ENCODE measurements around the gene BABAM1.
A peak's percentile ranks its signal among the peaks of the same experiment; 100 is the strongest.

Gene BABAM1

DNA sequence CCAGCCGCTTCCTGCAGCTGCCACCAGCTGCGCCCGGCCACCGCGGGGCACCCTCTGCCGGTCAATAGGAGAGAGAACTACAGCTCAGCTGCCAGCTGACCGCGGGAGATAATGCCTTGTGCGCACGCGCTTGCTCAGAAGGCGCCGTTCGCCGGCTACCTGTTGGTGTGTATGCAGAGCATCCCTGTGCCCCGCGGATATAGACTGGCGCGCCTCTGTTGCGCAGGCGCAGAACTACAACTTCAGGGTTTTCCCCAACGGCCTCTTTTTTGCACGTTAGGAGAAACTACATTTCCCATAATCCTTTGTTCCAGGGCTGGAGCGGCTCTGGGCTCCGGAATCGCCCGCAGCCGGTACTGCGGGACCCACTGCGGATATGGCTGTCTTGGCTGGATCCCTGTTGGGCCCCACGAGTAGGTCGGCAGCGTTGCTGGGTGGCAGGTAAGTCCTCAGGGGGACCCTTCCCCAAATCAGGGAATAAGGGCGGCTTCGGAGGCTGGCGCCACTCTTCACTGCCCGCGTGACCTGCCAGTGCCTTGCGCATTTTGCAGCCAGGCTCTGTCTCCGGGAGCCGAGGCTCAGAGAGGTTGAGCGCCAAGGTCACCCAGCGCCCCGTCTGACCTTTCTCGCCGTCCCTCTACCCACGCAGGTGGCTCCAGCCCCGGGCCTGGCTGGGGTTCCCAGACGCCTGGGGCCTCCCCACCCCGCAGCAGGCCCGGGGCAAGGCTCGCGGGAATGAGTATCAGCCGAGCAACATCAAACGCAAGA, 38.5 kb downstream of the BABAM1 start, which contains the start of gene MRPL34:
TSS of gene MRPL34 (plus strand) at position 356 of the 768 bp plus-strand sequence. CDS start at position 377, 21 bp downstream.
- H3K36me3 ChIP-seq (ENCODE audit: control insufficient read depth, insufficient read depth, low read length): peaks cover 2% of the 10 kb centered on the region; the same call in 1 of the 2 replicates
- peak; percentile 99 for DNase-seq (ENCODE audit: extremely low read depth, insufficient read length)
- peak within 1 kb of the TSS; percentile 82 for H3K4me3 ChIP-seq (replicated peaks; ENCODE audit: low read depth, low read length)
- H3K27me3 ChIP-seq (replicated peaks; ENCODE audit: control insufficient read depth, insufficient read depth, low read length): no peaks in the 10 kb centered on the region
- TF ChIP-seq, protein P1, sequence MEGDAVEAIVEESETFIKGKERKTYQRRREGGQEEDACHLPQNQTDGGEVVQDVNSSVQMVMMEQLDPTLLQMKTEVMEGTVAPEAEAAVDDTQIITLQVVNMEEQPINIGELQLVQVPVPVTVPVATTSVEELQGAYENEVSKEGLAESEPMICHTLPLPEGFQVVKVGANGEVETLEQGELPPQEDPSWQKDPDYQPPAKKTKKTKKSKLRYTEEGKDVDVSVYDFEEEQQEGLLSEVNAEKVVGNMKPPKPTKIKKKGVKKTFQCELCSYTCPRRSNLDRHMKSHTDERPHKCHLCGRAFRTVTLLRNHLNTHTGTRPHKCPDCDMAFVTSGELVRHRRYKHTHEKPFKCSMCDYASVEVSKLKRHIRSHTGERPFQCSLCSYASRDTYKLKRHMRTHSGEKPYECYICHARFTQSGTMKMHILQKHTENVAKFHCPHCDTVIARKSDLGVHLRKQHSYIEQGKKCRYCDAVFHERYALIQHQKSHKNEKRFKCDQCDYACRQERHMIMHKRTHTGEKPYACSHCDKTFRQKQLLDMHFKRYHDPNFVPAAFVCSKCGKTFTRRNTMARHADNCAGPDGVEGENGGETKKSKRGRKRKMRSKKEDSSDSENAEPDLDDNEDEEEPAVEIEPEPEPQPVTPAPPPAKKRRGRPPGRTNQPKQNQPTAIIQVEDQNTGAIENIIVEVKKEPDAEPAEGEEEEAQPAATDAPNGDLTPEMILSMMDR (IDR thresholded peaks at IDR 0.05; ENCODE audit: insufficient read depth, low read length, poor library complexity, severe bottlenecking): peak; percentile 87

DNA sequence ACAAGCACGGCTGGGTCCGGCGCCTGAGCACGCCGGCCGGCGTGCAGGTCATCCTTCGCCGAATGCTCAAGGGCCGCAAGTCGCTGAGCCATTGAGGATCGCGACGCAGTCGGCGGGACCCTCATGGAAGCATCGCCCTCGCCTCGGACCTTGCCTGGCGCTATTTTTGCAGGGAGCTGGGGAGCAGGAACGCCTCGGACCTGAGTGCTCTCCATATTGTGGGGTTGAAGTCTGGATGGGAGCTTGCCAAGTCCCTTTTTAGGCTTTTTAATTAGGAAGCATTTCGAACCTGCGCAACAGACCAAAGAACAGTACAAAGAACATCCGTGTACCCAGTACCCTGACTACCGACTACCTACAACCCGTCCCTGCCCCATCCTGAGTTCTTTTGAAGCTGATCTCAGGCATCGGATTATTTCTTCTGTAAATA, 39.1 kb downstream of the BABAM1 start:
- TF ChIP-seq, protein P1 (IDR thresholded peaks at IDR 0.05; ENCODE audit: insufficient read depth, low read length, poor library complexity, severe bottlenecking): no peak
- peaks cover 1% of the 10 kb centered on the region for H3K36me3 ChIP-seq (ENCODE audit: control insufficient read depth, insufficient read depth, low read length)
- DNase-seq (ENCODE audit: extremely low read depth, insufficient read length): no peak
- H3K4me3 ChIP-seq (replicated peaks; ENCODE audit: low read depth, low read length): peak overlapping the region; percentile 82
- H3K27me3 ChIP-seq (replicated peaks; ENCODE audit: control insufficient read depth, insufficient read depth, low read length): no peaks in the 10 kb centered on the region

DNA sequence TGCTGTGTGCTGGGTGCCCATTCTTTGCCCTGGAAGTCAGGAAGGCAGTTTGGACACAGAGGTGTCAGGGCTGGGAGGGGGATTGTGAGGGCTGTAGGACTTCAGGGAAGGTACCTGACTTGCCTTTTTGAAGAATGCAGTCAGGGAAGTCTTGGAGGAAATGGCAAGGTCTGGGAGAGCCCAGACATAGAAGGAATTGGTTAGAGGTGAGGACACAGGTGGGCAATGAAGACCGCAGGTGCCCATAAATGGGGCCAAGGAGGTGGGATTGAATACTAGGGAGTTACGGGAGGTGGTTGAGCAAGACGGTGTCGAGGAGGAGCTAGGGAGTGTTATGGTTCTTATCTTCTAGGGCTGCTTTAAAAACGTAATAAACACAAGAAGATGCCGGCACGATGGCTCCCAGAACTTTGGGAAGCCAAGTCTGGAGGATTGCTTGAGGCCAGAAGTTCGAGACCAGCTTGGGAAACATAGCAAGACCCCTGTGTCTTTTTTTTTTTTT, 40.7 kb downstream of the BABAM1 start:
- Histone ChIP-seq H3K4me3 (replicated peaks; ENCODE audit: low read depth, low read length) (no peak overlapping the region), H3K27me3 (replicated peaks; ENCODE audit: control insufficient read depth, insufficient read depth, low read length) (no peaks in the 10 kb centered on the region), H3K36me3 (ENCODE audit: control insufficient read depth, insufficient read depth, low read length) (peaks cover 5% of the 10 kb centered on the region)
- TF ChIP-seq, protein P1 (IDR thresholded peaks at IDR 0.05; ENCODE audit: insufficient read depth, low read length, poor library complexity, severe bottlenecking): no peak
- no peak for DNase-seq (ENCODE audit: extremely low read depth, insufficient read length)

DNA sequence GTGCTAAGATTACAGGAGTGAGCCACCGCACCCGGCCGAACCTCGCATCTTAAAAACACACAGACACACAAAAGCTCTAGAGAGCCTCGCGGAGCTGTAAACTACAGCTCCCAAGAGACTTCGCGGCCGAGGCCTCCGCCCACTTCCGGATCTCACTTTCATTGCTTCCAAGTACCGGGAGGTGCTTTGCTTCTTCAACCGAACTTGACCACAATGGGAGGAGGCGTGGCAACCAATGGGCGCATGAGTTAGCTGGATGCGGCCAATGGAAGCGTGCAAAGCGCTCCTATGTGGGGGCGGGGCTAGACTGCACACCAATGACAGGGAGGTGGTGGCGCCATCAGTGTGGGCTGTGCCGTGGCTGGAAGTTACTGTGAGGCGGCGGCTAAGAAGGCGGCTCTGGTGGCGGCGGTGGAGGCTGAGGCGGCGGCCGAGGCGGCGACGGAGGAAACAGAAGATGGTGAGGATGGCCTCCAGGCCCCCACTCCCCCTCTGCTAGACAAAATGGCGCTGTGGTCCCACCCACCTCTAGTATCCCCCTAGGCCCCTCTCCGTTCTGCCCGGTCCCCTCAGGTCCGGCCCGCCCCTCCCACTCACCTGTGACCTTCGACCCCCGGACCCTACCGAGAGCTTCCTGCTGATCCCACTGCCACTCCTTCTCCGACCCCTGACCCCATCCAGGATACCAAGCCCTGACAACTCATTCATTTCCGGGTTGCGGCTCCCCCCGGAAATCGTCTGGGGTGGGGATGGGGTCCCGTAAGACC, 42.1 kb downstream of the BABAM1 start, which contains the start of gene DDA1:
TSS of gene DDA1 (plus strand) at position 366 of the 767 bp plus-strand sequence. CDS start at position 458, 92 bp downstream.
- H3K36me3 ChIP-seq (ENCODE audit: control insufficient read depth, insufficient read depth, low read length): peaks cover 11% of the 10 kb centered on the region
- TF ChIP-seq, protein P1 (IDR thresholded peaks at IDR 0.05; ENCODE audit: insufficient read depth, low read length, poor library complexity, severe bottlenecking): no peak
- H3K4me3 ChIP-seq (replicated peaks; ENCODE audit: low read depth, low read length): peak within 1 kb of the TSS; percentile 92
- DNase-seq (ENCODE audit: extremely low read depth, insufficient read length): peak; percentile 93
- H3K27me3 ChIP-seq (replicated peaks; ENCODE audit: control insufficient read depth, insufficient read depth, low read length): no peaks in the 10 kb centered on the region

DNA sequence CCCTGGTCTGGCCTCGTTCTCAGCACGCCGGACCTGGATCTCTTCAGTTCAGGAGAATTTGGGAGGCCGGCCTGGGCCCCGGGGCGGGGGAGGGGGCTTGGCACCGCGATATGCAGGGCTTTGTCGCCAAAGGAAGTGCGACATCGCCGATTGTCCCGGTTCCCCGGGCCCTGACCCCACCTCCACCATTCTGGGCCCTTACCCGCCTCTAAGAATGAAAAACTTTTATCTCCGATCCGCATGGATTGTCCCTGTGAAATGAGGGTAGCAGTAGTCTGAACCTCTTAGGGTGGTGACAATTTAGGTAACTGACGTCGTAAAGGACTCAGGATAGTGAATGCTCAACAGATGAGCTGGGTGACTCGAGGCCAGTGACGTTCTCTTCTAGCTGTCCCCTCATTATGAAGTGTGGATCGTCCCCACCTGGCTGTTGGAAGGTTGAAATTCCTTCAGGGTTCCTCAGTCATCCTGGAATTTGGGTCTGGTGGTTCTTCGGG, 42.8 kb downstream of the BABAM1 start:
- Histone ChIP-seq H3K36me3 (ENCODE audit: control insufficient read depth, insufficient read depth, low read length) (peaks cover 15% of the 10 kb centered on the region), H3K27me3 (replicated peaks; ENCODE audit: control insufficient read depth, insufficient read depth, low read length) (no peaks in the 10 kb centered on the region), H3K4me3 (replicated peaks; ENCODE audit: low read depth, low read length) (peak overlapping the region; percentile 92)
- no peak for DNase-seq (ENCODE audit: extremely low read depth, insufficient read length)
- TF ChIP-seq, protein P1 (IDR thresholded peaks at IDR 0.05; ENCODE audit: insufficient read depth, low read length, poor library complexity, severe bottlenecking): no peak

All from GM06990 (cell line).